Adrenal gland (tissue), 12 donors: ENCODE data around the gene PRKG1. TPM values are rescaled to one million over a fixed set of nuclear protein-coding genes. Genes with fewer than 3 reads are reported as not detected.

Experiments used
- DNase-seq, 7 donors: peaks; one replicate each; pipeline ENCODE4 v3.0.0-alpha.2; 2019 to 2020
- H3K27ac ChIP-seq, 5 donors: fragments of 200-600 bp; sonication (generic) in 4 of 5; 1 replicate in 3 of 5; 2 replicates in 2 of 5; pipeline versions ENCODE4 v1.5.1 to v1.8.0; 2016 to 2020; ENCODE audit warnings: mild to moderate bottlenecking in 1 of 5
- H3K27me3 ChIP-seq: fragments of 200-600 bp; 2 replicates; pipeline ENCODE4 v1.8.0; 2021
- H3K36me3 ChIP-seq, 2 donors: fragments of 200-600 bp; replicated peaks in 1 of 2; 1 replicate in 1 of 2; 2 replicates in 1 of 2; pipeline versions ENCODE4 v1.5.1 to v1.8.0; 2018 to 2022
- H3K4me1 ChIP-seq, 2 donors: fragments of 200-600 bp; replicated peaks in 1 of 2; 1 replicate in 1 of 2; 2 replicates in 1 of 2; pipeline versions ENCODE4 v1.5.1 to v1.8.0; 2018 to 2021
- H3K4me3 ChIP-seq, 4 donors: fragments of 200-600 bp; sonication (generic) in 3 of 4; one replicate each; pipeline ENCODE4 v1.5.1; 2016 to 2018
- H3K9me3 ChIP-seq, 3 donors: fragments of 200-600 bp; sonication (generic) in 1 of 3; replicated peaks in 1 of 3; 1 replicate in 2 of 3; 2 replicates in 1 of 3; pipeline versions ENCODE4 v1.5.1 to v1.8.0; 2016 to 2021
- POLR2A ChIP-seq, 2 donors: fragments of 450-650 bp; IDR thresholded peaks; one replicate each; pipeline ENCODE4 v1.6.1; 2017; ENCODE audit warnings: antibody characterized with exemption in 2 of 2, mild to moderate bottlenecking in 2 of 2, moderate library complexity in 1 of 2
- WGBS, 4 donors: extraction: QIAGEN DNeasy Blood & Tissue Kit in 2 of 4; methylation state at CpG; one replicate each; pipeline versions ENCODE4 v1.1.5 to v1.1.7; 2013 to 2017; 5-methylcytosine and 5-hydroxymethylcytosine counted together
- intact Hi-C, 2 donors: fragments of 100-400 bp; cut with DNase I; formaldehyde crosslinking; loops; one replicate each; pipeline versions ENCODE4 v1.14.1 to v1.15.0; 2022 to 2023
- polyA plus RNA-seq, 3 donors: library from polyadenylated mRNA; stranded (reverse); fragments of 200-250 nt in 2 of 3; fragments of 350-450 nt in 1 of 3; fragmentation: Illumina TruSeq in 1 of 3; extraction: RNeasy Lipid Tissue Mini Kit (QIAGEN cat#74804) in 1 of 3; gene quantifications; one replicate each; pipeline ENCODE4 v1.2.3, GENCODE V29; 2013 to 2014
- total RNA-seq, 9 donors: library from RNA; depleted of rRNA in 4 of 9; stranded (reverse); fragments of >200 nt in 4 of 9; fragments of 120-200 nt in 1 of 9; fragmentation: NEBNext Ultra II Directional in 1 of 9; extraction: Animal tissue kit (Norgen Biotek cat#: 25700) in 1 of 9; gene quantifications; one replicate each; pipeline versions ENCODE4 v1.1.0 to v1.2.4, GENCODE V29; 2013 to 2023
- TF ChIP-seq, protein P1 (sequence below), 6 experiments: fragments of 450-650 bp in 4 of 6; fragments of 200-600 bp in 2 of 6; sonication (generic) in 1 of 6; IDR thresholded peaks; 1 replicate in 5 of 6; 2 replicates in 1 of 6; pipeline versions ENCODE4 v1.5.1 to v1.8.0; 2016 to 2021; ENCODE audit warnings: antibody characterized with exemption in 6 of 6, mild to moderate bottlenecking in 2 of 6, moderate library complexity in 1 of 6
- donor health status: healthy with polysubstance abuse.
- donor health status: Bipolar disorder and iron deficiency.
- donor health status: DM: yes; HTN: yes; CAD: no.
- donor health status: DM: no; HTN: no; CAD: no.
- donor health status: DM: no; HTN: no; CAD: no.
- donor health status: DM: yes; HTN: yes; CAD: no.

PRKG1 gene
- total and polyA plus RNA-seq, 12 donors: 6.9 to 104 (median 29.7) TPM

DNA sequence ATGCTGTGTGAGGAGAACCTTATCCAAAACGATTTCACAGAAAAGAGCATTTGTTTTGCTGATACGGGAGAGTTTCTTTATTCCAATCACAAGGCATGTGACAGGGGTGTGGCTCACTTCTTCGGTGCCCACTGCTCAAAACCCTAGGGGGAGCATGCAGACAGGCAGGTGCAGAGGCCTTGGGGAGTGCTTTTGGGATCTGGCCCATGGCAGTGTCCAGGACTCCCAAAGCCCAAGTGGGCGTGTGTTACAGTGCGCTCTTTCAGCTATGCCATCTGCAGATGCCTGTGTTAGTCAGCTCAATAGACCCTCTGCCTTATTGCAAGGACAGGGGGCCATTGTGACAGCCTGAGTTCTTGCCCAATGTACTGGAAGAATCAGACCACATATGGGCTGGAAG lies 530.3 kb downstream of the PRKG1 start:
- 85 to 90% (median 89%) methylated on average over 5 of the region's 5 CpGs for WGBS, 4 donors
- H3K4me1 ChIP-seq: peaks cover 0 to 12% of the 10 kb centered on the region in 2 donors
- no peak overlapping the region for H3K27ac ChIP-seq
- DNase-seq: no peak
- TF ChIP-seq, protein P1, sequence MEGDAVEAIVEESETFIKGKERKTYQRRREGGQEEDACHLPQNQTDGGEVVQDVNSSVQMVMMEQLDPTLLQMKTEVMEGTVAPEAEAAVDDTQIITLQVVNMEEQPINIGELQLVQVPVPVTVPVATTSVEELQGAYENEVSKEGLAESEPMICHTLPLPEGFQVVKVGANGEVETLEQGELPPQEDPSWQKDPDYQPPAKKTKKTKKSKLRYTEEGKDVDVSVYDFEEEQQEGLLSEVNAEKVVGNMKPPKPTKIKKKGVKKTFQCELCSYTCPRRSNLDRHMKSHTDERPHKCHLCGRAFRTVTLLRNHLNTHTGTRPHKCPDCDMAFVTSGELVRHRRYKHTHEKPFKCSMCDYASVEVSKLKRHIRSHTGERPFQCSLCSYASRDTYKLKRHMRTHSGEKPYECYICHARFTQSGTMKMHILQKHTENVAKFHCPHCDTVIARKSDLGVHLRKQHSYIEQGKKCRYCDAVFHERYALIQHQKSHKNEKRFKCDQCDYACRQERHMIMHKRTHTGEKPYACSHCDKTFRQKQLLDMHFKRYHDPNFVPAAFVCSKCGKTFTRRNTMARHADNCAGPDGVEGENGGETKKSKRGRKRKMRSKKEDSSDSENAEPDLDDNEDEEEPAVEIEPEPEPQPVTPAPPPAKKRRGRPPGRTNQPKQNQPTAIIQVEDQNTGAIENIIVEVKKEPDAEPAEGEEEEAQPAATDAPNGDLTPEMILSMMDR (IDR thresholded peaks at IDR 0.05): no peak
- TF ChIP-seq POLR2A (IDR thresholded peaks at IDR 0.05): no peak
- no peaks in the 10 kb centered on the region for H3K9me3 ChIP-seq
- intact Hi-C loops: no loop called here
- no peaks in the 10 kb centered on the region for H3K27me3 ChIP-seq
- H3K4me3 ChIP-seq: no peak overlapping the region
- H3K36me3 ChIP-seq: no peaks in the 10 kb centered on the region

DNA sequence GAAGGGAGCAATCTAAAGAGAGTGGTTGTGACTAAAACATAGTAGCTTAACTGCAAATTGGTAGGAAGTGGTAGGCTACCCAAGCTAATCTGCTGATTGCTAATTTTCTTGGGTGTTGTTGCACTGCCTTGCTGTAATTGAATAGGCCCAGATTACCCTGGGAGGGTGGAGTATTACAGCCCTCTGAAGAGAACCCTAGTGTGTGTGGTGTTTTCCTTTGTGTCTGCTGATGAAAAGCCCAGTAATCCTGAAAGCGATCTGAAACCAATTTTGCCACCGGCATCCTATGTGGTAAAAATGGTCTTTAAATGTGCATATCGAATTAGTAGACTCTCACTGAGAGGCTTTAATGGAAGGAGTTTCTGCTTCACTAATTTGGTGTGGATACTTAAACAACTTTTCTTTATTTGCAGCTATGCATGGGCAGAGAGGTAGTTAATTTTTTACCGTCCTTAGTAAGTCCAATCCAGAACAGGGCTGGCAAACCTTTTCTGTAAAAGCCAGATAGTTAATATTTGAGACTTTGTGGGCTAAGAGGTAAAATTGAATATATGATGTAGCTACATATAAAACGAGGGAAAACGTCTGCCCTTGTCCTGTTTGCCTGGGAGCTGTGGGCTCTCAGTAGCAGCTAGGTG lies 532.7 kb downstream of the PRKG1 start:
- intact Hi-C loops: no loop called here
- no peak for TF ChIP-seq POLR2A (IDR thresholded peaks at IDR 0.05)
- TF ChIP-seq, protein P1 (IDR thresholded peaks at IDR 0.05): no peak
- no peak for DNase-seq
- Histone ChIP-seq H3K4me1 (peaks cover 0 to 4% of the 10 kb centered on the region in 2 donors), H3K27ac (no peak overlapping the region), H3K36me3 (no peaks in the 10 kb centered on the region), H3K9me3 (no peaks in the 10 kb centered on the region), H3K4me3 (no peak overlapping the region), H3K27me3 (no peaks in the 10 kb centered on the region)
- WGBS, 4 donors: 84 to 90% (median 88%) methylated on average over 6 of the region's 6 CpGs

DNA sequence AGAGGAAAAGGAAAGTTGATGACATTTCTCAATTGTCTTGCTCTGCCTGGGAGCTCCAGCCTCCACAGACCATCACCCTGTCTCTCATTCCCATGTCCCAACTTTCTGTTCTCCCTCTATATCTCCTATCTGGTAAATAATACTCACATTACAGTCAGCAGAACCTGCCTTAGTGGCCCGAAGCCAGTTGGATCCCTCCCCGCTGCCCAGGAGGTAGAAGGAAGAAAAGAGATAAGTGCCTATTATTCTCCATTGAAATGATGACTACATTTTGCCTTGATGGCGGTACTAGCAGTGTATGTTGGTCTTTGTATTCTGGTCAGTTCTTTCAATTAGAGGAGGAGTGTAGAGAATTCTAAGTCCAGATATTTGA lies 533.2 kb downstream of the PRKG1 start:
- TF ChIP-seq POLR2A (IDR thresholded peaks at IDR 0.05): no peak
- TF ChIP-seq, protein P1 (IDR thresholded peaks at IDR 0.05): no peak
- DNase-seq: no peak
- no peaks in the 10 kb centered on the region for H3K4me1 ChIP-seq
- H3K27ac ChIP-seq: no peak overlapping the region
- 91 to 99% (median 92%) methylated on average over 3 of the region's 3 CpGs for WGBS, 4 donors
- H3K27me3 ChIP-seq: no peaks in the 10 kb centered on the region
- intact Hi-C loops: no loop called here
- H3K4me3 ChIP-seq: no peak overlapping the region
- no peaks in the 10 kb centered on the region for H3K9me3 ChIP-seq
- no peaks in the 10 kb centered on the region for H3K36me3 ChIP-seq

DNA sequence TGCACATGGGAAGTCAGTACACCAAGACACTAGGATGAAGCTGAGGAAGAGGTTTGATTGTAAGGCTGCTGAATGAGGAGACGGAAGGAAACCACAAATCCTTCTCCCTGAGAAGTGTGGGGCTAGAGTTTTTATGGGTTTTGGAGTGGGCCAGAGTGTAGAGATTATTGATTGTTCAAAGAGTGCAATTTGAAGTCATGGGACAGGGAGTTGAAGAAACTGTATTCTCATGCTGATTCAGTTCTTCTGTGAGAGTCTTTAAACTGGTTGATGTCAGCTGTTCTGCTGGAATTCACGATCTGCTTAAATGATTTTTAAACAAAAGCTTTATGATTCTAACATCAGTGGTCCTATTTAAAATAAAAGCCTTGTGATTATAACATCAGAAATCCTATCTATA lies 533.9 kb downstream of the PRKG1 start:
- no peaks in the 10 kb centered on the region for H3K36me3 ChIP-seq
- no peaks in the 10 kb centered on the region for H3K9me3 ChIP-seq
- H3K27ac ChIP-seq: no peak overlapping the region
- H3K27me3 ChIP-seq: no peaks in the 10 kb centered on the region
- intact Hi-C loops: no loop called here
- no peak for TF ChIP-seq POLR2A (IDR thresholded peaks at IDR 0.05)
- TF ChIP-seq, protein P1 (IDR thresholded peaks at IDR 0.05): no peak
- no peak overlapping the region for H3K4me3 ChIP-seq
- no peak for DNase-seq
- H3K4me1 ChIP-seq: no peaks in the 10 kb centered on the region
- WGBS, 4 donors: 78 to 89% (median 85%) methylated on average over 2 of the region's 2 CpGs
